Measurements from ENCODE around the gene KRT82. TPM values are rescaled to one million over a fixed set of nuclear protein-coding genes. Genes with fewer than 3 reads are reported as not detected.

Gene KRT82
- total and polyA plus RNA-seq, 5 donors from 2014 or later: not detected

DNA sequence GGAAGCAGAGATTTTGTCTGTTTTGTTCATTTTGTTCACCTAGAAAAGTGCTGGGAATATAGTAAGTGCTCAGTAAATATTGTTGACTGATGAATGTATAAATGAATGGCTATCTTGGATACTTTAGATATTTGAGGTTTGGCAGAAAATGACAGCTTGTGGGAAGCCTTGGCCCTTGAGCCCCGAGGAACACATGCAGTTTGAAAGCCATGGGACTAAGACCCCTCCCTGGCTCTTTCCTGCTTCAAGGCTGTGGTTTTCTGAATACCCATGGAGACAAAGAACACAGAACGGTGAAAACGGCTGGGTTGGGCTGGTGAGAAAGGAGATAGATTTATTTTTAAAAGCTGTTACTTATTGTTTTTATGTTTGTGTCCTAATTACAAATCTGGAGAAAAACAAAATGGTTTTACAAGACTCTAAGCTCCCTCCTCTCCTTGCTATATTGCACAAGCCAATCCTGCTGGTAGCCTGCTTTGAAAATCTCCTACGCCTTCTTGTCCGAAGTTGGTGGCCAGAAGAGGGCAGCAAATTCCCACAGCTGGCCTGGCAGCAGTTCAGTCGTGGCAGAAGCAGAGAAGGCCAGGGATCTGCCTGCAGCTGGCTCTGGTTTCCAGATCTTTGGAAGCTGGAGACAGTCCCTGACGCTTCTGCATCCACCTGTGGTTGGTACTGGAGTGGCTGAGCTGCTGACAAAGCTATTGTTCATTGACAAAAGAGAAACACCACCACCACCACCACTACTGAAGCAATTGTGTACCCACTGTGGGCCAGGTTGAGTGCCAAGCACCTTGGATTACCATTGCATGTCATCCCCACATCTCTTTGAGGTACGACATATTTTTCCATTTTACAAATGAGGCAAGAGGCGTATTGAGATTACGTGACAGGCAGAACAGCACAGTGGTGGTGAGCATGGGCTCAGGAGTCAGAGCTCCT lies 33.6 kb downstream of the KRT82 start:
- no peaks in the 10 kb centered on the region for H3K36me3 ChIP-seq (ENCODE audit: control insufficient read depth, insufficient read depth, low read length)
- H3K4me3 ChIP-seq (ENCODE audit: low read depth, low read length): no peak overlapping the region
- no peak overlapping the region for H3K27ac ChIP-seq (ENCODE audit: insufficient read depth, low read length, poor library complexity, severe bottlenecking)
- Mint-ChIP-seq H3K9me3 (peaks cover 0 to 2% (median 0%) of the 10 kb centered on the region in 7 donors), H3K4me3 (no peak overlapping the region), H3K4me1 (no peaks in the 10 kb centered on the region), H3K27ac (no peak overlapping the region), H3K36me3 (no peaks in the 10 kb centered on the region), H3K27me3 (peaks cover 17% of the 10 kb centered on the region)
- H3K9me3 ChIP-seq (ENCODE audit: control insufficient read depth in 2 of 2, low read length in 2 of 2): peaks cover 0 to 7% of the 10 kb centered on the region in 2 experiments
- H3K4me1 ChIP-seq (ENCODE audit: control insufficient read depth, insufficient read depth, low read length, poor library complexity, severe bottlenecking): no peaks in the 10 kb centered on the region
- ATAC-seq (ENCODE audit: low read depth in 2 of 2) (no peak), DNase-seq (peak in 2 of 3 donors; percentile 13 to 51)
- H3K27me3 ChIP-seq (ENCODE audit: control insufficient read depth, insufficient read depth, low read length): no peaks in the 10 kb centered on the region

DNA sequence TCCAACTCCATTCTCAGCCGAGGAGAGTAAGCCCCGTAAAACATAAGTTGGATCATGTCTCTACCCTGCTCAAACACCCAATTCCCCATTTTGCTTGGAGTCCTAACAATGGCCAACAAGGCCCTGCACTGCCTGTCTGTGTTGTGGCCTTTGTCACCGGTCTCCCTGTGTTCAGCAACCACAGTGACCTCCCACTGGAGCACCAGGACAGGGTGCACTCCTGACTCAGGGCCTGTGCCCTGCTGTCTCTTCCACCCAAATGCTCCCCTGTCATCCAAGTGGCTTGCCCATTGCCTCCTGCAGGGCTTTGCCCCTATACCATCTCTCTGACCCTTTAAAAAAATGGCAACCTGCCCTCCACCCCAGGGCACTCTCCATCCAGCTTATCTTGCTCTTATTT lies 34.4 kb downstream of the KRT82 start:
- H3K27me3 Mint-ChIP-seq: peaks cover 19% of the 10 kb centered on the region

DNA sequence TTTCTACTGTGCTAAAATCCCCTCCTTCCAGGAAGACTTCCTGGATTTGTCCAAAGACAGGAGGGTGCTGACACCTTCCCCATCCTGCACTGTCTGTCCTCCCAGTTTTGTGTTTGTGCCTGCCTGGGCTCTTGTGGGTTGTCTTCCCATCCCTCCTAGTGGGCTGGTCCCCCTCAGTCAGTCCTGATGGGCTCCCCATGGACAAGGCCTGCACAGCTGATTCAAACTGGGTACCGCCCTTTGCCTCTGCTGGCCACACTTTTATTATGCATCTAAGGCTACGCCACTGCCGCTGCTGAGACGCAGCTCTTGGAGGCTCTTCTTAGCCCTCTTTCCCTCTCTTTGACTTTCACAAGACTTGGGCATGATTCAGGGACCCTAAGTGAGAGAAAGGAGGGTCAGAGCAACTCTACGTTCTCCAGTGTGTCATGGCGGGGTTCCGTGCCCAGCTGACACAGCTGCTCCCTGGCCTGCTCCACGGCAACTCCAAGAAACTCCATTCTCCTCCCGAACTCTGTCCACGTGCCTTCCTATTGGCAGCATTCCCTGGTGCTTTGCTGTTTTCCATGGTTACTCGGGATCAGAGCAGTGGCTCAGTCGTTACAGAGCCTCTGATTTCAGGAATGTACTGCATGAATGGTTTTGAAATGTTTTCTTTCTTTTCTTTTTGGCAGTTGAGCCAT lies 35.1 kb downstream of the KRT82 start:
- Mint-ChIP-seq H3K9me3 (peaks cover 0 to 2% (median 0%) of the 10 kb centered on the region in 7 donors), H3K4me1 (no peaks in the 10 kb centered on the region), H3K4me3 (no peak overlapping the region), H3K36me3 (no peaks in the 10 kb centered on the region), H3K27me3 (peaks cover 14% of the 10 kb centered on the region), H3K27ac (peak overlapping the region in 1 of 3 donors; percentile 68)
- DNase-seq (no peak), ATAC-seq (ENCODE audit: low read depth in 2 of 2) (no peak)
- Histone ChIP-seq H3K27me3 (ENCODE audit: control insufficient read depth, insufficient read depth, low read length) (no peaks in the 10 kb centered on the region), H3K9me3 (ENCODE audit: control insufficient read depth in 2 of 2, low read length in 2 of 2) (peaks cover 0 to 7% of the 10 kb centered on the region in 2 experiments), H3K4me3 (ENCODE audit: low read depth, low read length) (no peak overlapping the region), H3K4me1 (ENCODE audit: control insufficient read depth, insufficient read depth, low read length, poor library complexity, severe bottlenecking) (no peaks in the 10 kb centered on the region), H3K36me3 (ENCODE audit: control insufficient read depth, insufficient read depth, low read length) (no peaks in the 10 kb centered on the region), H3K27ac (ENCODE audit: insufficient read depth, low read length, poor library complexity, severe bottlenecking) (no peak overlapping the region)

More for the DNA sequence above, 34.4 kb downstream of the KRT82 start:
- H3K27me3 ChIP-seq (ENCODE audit: control insufficient read depth, insufficient read depth, low read length): no peaks in the 10 kb centered on the region
- peak overlapping the region in 1 of 3 donors; percentile 60 for H3K27ac Mint-ChIP-seq
- no peak overlapping the region for H3K4me3 ChIP-seq (ENCODE audit: low read depth, low read length)
- H3K9me3 Mint-ChIP-seq: peaks cover 0 to 2% (median 0%) of the 10 kb centered on the region in 7 donors
- no peak overlapping the region for H3K27ac ChIP-seq (ENCODE audit: insufficient read depth, low read length, poor library complexity, severe bottlenecking)
- DNase-seq (no peak), ATAC-seq (ENCODE audit: low read depth in 2 of 2) (no peak)
- H3K36me3 Mint-ChIP-seq: no peaks in the 10 kb centered on the region
- H3K4me1 ChIP-seq (ENCODE audit: control insufficient read depth, insufficient read depth, low read length, poor library complexity, severe bottlenecking): no peaks in the 10 kb centered on the region
- no peak overlapping the region for H3K4me3 Mint-ChIP-seq
- peaks cover 0 to 7% of the 10 kb centered on the region in 2 experiments for H3K9me3 ChIP-seq (ENCODE audit: control insufficient read depth in 2 of 2, low read length in 2 of 2)
- no peaks in the 10 kb centered on the region for H3K36me3 ChIP-seq (ENCODE audit: control insufficient read depth, insufficient read depth, low read length)
- no peaks in the 10 kb centered on the region for H3K4me1 Mint-ChIP-seq

DNA sequence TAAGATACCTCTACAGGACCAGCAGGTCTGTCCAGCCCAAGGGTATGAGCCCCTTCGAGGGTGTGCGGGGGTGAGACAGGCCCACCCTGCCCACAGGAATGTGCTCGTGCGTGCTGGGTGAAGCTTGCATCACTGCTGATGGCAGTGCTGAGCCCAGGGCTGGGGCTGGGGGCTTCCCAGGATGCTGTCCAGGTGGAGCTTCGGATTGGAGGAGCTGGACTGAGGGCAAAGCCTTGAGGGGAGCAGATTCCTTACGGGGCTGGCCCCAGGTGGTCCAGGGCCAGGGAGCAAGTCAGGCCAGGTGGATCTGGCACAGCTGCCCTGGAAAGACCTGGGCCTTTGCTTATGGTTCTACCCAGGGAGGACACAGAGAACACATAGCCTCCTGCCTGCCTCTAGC lies 36.3 kb downstream of the KRT82 start:
- no peaks in the 10 kb centered on the region for H3K4me1 ChIP-seq (ENCODE audit: control insufficient read depth, insufficient read depth, low read length, poor library complexity, severe bottlenecking)
- Mint-ChIP-seq H3K4me1 (no peaks in the 10 kb centered on the region), H3K9me3 (peaks cover 0 to 2% (median 0%) of the 10 kb centered on the region in 7 donors), H3K36me3 (no peaks in the 10 kb centered on the region), H3K27me3 (peaks cover 14% of the 10 kb centered on the region), H3K4me3 (no peak overlapping the region), H3K27ac (no peak overlapping the region)
- H3K27me3 ChIP-seq (ENCODE audit: control insufficient read depth, insufficient read depth, low read length): no peaks in the 10 kb centered on the region
- no peak overlapping the region for H3K4me3 ChIP-seq (ENCODE audit: low read depth, low read length)
- DNase-seq (no peak), ATAC-seq (ENCODE audit: low read depth in 2 of 2) (no peak)
- H3K36me3 ChIP-seq (ENCODE audit: control insufficient read depth, insufficient read depth, low read length): no peaks in the 10 kb centered on the region
- H3K9me3 ChIP-seq (ENCODE audit: control insufficient read depth in 2 of 2, low read length in 2 of 2): peaks cover 0 to 7% of the 10 kb centered on the region in 2 experiments
- H3K27ac ChIP-seq (ENCODE audit: insufficient read depth, low read length, poor library complexity, severe bottlenecking): no peak overlapping the region

GRCh38 chr12:52369211-52369610 lies 36.9 kb downstream of the KRT82 start:
- Mint-ChIP-seq H3K9me3 (peaks cover 0 to 2% (median 0%) of the 10 kb centered on the region in 7 donors), H3K4me1 (no peaks in the 10 kb centered on the region), H3K36me3 (no peaks in the 10 kb centered on the region), H3K27ac (no peak overlapping the region), H3K27me3 (peaks cover 14% of the 10 kb centered on the region), H3K4me3 (no peak overlapping the region)
- H3K4me3 ChIP-seq (ENCODE audit: low read depth, low read length): no peak overlapping the region
- H3K36me3 ChIP-seq (ENCODE audit: control insufficient read depth, insufficient read depth, low read length): no peaks in the 10 kb centered on the region
- DNase-seq: no peak
- ATAC-seq (ENCODE audit: low read depth in 2 of 2): no peak
- H3K27me3 ChIP-seq (ENCODE audit: control insufficient read depth, insufficient read depth, low read length): no peaks in the 10 kb centered on the region
- no peaks in the 10 kb centered on the region for H3K4me1 ChIP-seq (ENCODE audit: control insufficient read depth, insufficient read depth, low read length, poor library complexity, severe bottlenecking)
- H3K27ac ChIP-seq (ENCODE audit: insufficient read depth, low read length, poor library complexity, severe bottlenecking): no peak overlapping the region
- H3K9me3 ChIP-seq (ENCODE audit: control insufficient read depth in 2 of 2, low read length in 2 of 2): peaks cover 0 to 6% of the 10 kb centered on the region in 2 experiments

DNA sequence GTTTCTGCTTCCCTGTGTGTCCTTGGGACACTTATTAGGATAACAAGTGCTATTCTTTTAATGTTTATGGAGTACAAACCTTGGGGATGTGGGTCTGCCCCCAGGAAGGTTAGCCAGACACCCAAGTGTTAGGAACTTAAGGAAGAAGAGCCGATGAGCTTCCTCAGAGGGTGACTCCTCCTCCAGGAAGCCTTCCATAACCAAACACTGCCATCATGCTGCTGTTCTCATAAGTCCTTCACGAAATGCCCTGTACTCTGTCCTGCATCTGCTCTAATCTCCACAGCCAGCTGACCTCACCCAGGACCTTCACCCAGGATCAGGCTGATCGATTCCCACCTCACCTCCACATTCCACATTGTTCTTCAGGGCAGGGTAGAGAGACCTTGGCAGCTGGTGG lies 37.6 kb downstream of the KRT82 start:
- H3K9me3 ChIP-seq (ENCODE audit: control insufficient read depth in 2 of 2, low read length in 2 of 2): no peaks in the 10 kb centered on the region
- Mint-ChIP-seq H3K4me3 (no peak overlapping the region), H3K9me3 (peaks cover 0 to 2% (median 0%) of the 10 kb centered on the region in 7 donors), H3K4me1 (no peaks in the 10 kb centered on the region), H3K27me3 (peaks cover 14% of the 10 kb centered on the region), H3K36me3 (no peaks in the 10 kb centered on the region), H3K27ac (no peak overlapping the region)
- H3K4me3 ChIP-seq (ENCODE audit: low read depth, low read length): no peak overlapping the region
- H3K4me1 ChIP-seq (ENCODE audit: control insufficient read depth, insufficient read depth, low read length, poor library complexity, severe bottlenecking): no peaks in the 10 kb centered on the region
- H3K27ac ChIP-seq (ENCODE audit: insufficient read depth, low read length, poor library complexity, severe bottlenecking): no peak overlapping the region
- DNase-seq (no peak), ATAC-seq (ENCODE audit: low read depth in 2 of 2) (no peak)
- H3K36me3 ChIP-seq (ENCODE audit: control insufficient read depth, insufficient read depth, low read length): no peaks in the 10 kb centered on the region
- H3K27me3 ChIP-seq (ENCODE audit: control insufficient read depth, insufficient read depth, low read length): no peaks in the 10 kb centered on the region

DNA sequence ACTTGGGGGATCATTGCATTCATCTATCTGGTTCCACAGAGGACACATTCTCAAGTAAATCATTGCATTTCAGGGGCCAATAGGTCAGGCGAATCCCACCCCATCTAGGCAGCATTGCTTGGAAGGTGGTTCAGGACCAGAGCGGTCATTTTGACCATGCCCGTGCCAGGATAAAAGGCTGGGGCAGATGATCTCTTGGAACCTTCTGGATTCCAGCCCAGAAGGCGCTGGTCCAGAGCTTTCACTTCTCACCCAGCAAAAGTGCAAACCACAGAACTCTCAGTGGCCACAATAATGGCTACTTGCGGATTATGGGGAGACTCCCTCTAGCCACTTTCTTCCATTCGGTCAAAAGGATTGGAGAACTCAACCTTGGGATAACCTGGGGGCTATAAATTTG lies 38.3 kb downstream of the KRT82 start:
- no peak for DNase-seq
- Histone ChIP-seq H3K36me3 (ENCODE audit: control insufficient read depth, insufficient read depth, low read length) (no peaks in the 10 kb centered on the region), H3K27ac (ENCODE audit: insufficient read depth, low read length, poor library complexity, severe bottlenecking) (no peak overlapping the region), H3K9me3 (ENCODE audit: control insufficient read depth in 2 of 2, low read length in 2 of 2) (no peaks in the 10 kb centered on the region), H3K4me1 (ENCODE audit: control insufficient read depth, insufficient read depth, low read length, poor library complexity, severe bottlenecking) (no peaks in the 10 kb centered on the region), H3K4me3 (ENCODE audit: low read depth, low read length) (no peak overlapping the region), H3K27me3 (ENCODE audit: control insufficient read depth, insufficient read depth, low read length) (no peaks in the 10 kb centered on the region)
- no peaks in the 10 kb centered on the region for H3K4me1 Mint-ChIP-seq
- H3K4me3 Mint-ChIP-seq: no peak overlapping the region
- H3K9me3 Mint-ChIP-seq: peaks cover 0 to 2% (median 0%) of the 10 kb centered on the region in 7 donors
- no peaks in the 10 kb centered on the region for H3K36me3 Mint-ChIP-seq
- no peak for ATAC-seq (ENCODE audit: low read depth in 2 of 2)
- no peak overlapping the region for H3K27ac Mint-ChIP-seq
- peaks cover 14% of the 10 kb centered on the region for H3K27me3 Mint-ChIP-seq
